Peyer's patch (tissue), 4 donors: ENCODE measurements around the gene DLX3. TPM values are rescaled to one million over a fixed set of nuclear protein-coding genes. Genes with fewer than 3 reads are reported as not detected.

Experiments
- DNase-seq, 3 donors: peaks; one replicate each; pipeline ENCODE4 v3.0.0-alpha.2; 2017 to 2019
- H3K27ac ChIP-seq, 4 donors: fragments of 200-600 bp; sonication (generic); one replicate each; pipeline ENCODE4 v1.5.1; 2016 to 2019
- H3K27me3 ChIP-seq, 2 donors: fragments of 200-600 bp; sonication (generic); one replicate each; pipeline ENCODE4 v1.5.1; 2019
- H3K36me3 ChIP-seq, 3 donors: fragments of 200-600 bp; sonication (generic); one replicate each; pipeline ENCODE4 v1.5.1; 2016 to 2019
- H3K4me1 ChIP-seq, 4 donors: fragments of 200-600 bp; sonication (generic); one replicate each; pipeline ENCODE4 v1.5.1; 2016 to 2019
- H3K4me3 ChIP-seq, 4 donors: fragments of 200-600 bp; sonication (generic); 1 replicate in 3 of 4; 2 replicates in 1 of 4; pipeline ENCODE4 v1.5.1; 2016 to 2019; ENCODE audit warnings: mild to moderate bottlenecking in 1 of 4
- H3K9me3 ChIP-seq, 4 donors: fragments of 200-600 bp; sonication (generic); one replicate each; pipeline ENCODE4 v1.5.1; 2016 to 2019; ENCODE audit warnings: mild to moderate bottlenecking in 1 of 4
- POLR2A ChIP-seq, 2 donors: fragments of 450-650 bp; IDR thresholded peaks; one replicate each; pipeline ENCODE4 v1.5.1; 2017; ENCODE audit warnings: antibody characterized with exemption in 2 of 2, mild to moderate bottlenecking in 2 of 2, moderate library complexity in 2 of 2
- total RNA-seq, 4 donors: library from RNA; depleted of rRNA; stranded (reverse); fragments of >200 nt; gene quantifications; one replicate each; pipeline ENCODE4 v1.1.0, GENCODE V29; 2016
- TF ChIP-seq, protein P1 (sequence below), 6 experiments: fragments of 450-650 bp in 4 of 6; fragments of 200-600 bp in 2 of 6; sonication (generic) in 1 of 6; IDR thresholded peaks; one replicate each; pipeline ENCODE4 v1.5.1; 2017 to 2019; ENCODE audit warnings: antibody characterized with exemption in 6 of 6, mild to moderate bottlenecking in 3 of 6, moderate library complexity in 1 of 6

The DLX3 gene
- total RNA-seq, 4 donors from 2014 or later: not detected

DNA sequence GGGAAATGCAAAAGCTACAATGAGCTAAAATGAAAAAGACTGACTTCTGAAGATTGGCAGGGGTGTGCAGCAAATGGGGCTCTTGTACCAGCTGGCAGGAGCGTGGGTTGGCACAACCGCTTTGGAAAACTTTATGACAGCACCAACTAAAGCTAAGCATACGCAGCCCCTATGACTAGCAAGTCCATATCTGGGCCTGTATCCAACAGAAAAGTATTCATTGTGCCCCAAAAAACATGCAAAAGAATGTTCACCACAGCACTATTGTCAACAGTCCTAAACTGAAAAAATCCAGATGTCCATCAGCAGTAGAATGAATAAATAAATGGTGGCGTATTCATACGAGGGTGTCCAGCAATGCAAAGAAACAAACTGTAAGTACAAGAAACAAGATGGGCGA lies 38.3 kb upstream of the DLX3 start:
- H3K36me3 ChIP-seq: no peaks in the 10 kb centered on the region
- no peaks in the 10 kb centered on the region for H3K27me3 ChIP-seq
- peak in 1 of 3 donors; percentile 13 for DNase-seq
- no peak overlapping the region for H3K27ac ChIP-seq
- no peak for TF ChIP-seq POLR2A (IDR thresholded peaks at IDR 0.05)
- TF ChIP-seq, protein P1, sequence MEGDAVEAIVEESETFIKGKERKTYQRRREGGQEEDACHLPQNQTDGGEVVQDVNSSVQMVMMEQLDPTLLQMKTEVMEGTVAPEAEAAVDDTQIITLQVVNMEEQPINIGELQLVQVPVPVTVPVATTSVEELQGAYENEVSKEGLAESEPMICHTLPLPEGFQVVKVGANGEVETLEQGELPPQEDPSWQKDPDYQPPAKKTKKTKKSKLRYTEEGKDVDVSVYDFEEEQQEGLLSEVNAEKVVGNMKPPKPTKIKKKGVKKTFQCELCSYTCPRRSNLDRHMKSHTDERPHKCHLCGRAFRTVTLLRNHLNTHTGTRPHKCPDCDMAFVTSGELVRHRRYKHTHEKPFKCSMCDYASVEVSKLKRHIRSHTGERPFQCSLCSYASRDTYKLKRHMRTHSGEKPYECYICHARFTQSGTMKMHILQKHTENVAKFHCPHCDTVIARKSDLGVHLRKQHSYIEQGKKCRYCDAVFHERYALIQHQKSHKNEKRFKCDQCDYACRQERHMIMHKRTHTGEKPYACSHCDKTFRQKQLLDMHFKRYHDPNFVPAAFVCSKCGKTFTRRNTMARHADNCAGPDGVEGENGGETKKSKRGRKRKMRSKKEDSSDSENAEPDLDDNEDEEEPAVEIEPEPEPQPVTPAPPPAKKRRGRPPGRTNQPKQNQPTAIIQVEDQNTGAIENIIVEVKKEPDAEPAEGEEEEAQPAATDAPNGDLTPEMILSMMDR (IDR thresholded peaks at IDR 0.05): no peak
- H3K9me3 ChIP-seq: no peaks in the 10 kb centered on the region
- peaks cover 0 to 29% (median 1%) of the 10 kb centered on the region in 4 donors for H3K4me1 ChIP-seq
- H3K4me3 ChIP-seq: no peak overlapping the region

DNA sequence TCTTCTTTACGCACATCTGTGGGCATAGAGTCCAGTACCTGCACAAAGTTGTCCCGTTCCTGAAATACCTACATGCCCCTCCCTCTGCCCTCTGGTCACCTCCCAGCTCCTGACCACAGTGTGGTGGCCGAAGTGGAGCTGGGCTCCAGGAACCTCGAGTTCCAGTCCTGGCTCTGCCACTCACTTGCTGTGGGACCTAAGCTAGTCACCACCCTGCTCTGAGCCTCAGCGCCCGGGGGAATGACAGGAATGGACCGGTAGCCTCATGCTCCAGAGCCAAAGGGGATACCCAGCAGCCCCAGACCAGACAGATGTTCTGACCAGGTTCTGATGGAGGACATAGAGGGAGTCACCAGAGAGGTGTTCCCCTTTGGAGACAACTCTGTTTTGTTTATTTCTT lies 34.2 kb upstream of the DLX3 start:
- peak in 1 of 3 donors; percentile 18 for DNase-seq
- Histone ChIP-seq H3K4me1 (peaks cover 0 to 5% (median 2%) of the 10 kb centered on the region in 4 donors), H3K27me3 (no peaks in the 10 kb centered on the region), H3K27ac (no peak overlapping the region), H3K9me3 (no peaks in the 10 kb centered on the region), H3K36me3 (no peaks in the 10 kb centered on the region), H3K4me3 (no peak overlapping the region)
- no peak for TF ChIP-seq POLR2A (IDR thresholded peaks at IDR 0.05)
- TF ChIP-seq, protein P1 (IDR thresholded peaks at IDR 0.05): no peak

DNA sequence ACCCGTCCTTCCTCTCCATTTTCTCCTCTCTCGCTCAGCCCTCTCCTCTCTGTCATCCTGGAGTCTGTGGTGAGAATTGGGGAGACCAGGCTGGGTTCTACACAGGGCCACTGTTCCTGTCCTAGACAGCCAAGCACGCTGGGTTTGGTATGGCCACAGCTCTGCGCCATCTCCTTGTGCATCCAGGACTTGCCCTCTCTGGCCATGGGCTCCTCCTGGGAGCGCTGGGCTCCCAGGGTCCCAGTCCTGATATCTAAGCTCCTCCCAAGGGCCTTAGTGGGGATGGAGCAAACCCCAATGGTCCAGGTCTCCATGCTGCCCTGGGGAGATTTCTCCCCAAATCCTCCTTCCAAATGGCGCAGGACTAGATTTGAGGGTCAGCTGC lies 33.7 kb upstream of the DLX3 start:
- no peak for DNase-seq
- Histone ChIP-seq H3K27me3 (no peaks in the 10 kb centered on the region), H3K36me3 (no peaks in the 10 kb centered on the region), H3K9me3 (no peaks in the 10 kb centered on the region), H3K4me3 (no peak overlapping the region), H3K27ac (no peak overlapping the region), H3K4me1 (peaks cover 0 to 5% (median 2%) of the 10 kb centered on the region in 4 donors)
- TF ChIP-seq, protein P1 (IDR thresholded peaks at IDR 0.05): no peak
- no peak for TF ChIP-seq POLR2A (IDR thresholded peaks at IDR 0.05)

DNA sequence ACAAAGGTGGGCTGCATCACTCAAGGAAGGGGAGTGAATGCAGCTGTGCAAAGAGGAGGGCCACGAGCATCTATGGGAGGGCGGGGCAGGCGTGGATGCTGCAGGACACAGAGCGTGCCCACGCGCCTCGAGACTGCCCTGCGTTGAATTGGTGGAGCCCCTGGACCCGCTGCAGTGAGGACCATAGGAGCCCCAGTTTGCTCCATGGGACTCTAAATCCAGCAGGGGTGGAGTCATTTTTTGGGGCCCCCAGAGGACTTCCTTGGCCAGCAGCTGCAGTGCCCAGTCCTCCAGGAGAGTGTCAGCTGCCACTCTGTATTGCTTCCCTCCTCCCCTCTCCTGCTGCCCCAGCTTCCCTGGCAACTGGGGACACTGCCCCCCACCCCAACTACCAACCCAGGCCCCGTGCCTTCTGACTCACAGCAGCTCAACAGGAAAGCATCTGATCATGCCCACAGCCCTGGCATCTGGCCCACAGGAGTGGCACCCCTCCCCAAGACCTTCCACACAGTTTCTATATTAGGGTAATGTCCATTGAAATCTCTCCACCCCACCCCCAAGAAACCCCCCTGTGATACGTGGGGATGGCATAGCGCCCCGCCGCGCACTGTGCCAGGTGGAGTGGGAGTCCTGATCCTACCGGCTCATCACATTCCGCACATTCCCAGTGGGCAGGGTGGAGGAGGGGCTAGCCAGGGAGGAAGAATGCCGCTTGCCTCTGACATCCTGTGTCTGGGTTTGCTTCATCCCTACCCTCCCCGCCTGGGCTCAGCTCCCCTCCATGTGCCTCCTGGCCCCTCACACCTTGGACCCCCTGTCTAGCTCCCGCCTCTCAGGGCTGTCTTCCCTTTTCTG lies 33.1 kb upstream of the DLX3 start:
- DNase-seq: peak in 1 of 3 donors; percentile 45
- Histone ChIP-seq H3K4me1 (peaks cover 0 to 5% (median 2%) of the 10 kb centered on the region in 4 donors), H3K36me3 (no peaks in the 10 kb centered on the region), H3K9me3 (no peaks in the 10 kb centered on the region), H3K27me3 (no peaks in the 10 kb centered on the region), H3K27ac (peak overlapping the region in 1 of 4 donors; percentile 30), H3K4me3 (no peak overlapping the region)
- no peak for TF ChIP-seq POLR2A (IDR thresholded peaks at IDR 0.05)
- TF ChIP-seq, protein P1 (IDR thresholded peaks at IDR 0.05): no peak

DNA sequence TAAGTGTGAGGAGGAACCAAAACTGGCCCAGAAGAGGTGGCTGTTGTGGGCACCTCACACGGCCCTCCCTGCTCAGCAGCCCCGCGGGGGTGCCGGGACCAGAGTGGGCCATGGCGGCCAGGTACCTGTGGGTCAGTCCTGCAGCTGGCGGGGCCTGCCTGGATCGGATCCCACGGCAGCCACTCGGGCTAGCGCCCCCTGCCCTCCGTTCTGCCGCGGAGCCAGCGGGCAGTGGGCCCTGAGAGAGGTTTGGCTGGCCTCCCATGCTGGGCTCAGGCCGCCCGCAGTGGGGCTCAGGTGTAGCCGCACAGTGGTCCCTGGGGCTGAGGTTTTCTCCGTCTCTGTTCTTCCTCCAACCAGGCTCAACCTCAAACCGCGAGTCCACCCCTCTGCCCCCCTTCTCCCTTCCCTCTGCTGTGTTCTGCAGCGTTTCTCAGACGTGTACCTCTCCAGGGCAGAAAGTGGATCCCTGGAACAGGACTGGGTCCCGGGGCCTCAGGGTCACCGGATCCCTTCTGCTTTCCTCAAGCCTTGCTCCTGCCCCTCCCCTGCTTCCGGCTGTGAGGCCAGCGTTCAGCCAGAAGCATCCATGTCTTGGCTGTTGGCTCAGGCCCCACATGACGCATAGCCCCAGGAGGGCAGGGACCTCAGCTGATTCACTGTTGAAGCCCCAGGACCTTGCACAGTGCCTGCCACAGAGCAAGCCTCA lies 32.3 kb upstream of the DLX3 start:
- Histone ChIP-seq H3K9me3 (no peaks in the 10 kb centered on the region), H3K4me1 (peaks cover 0 to 5% (median 2%) of the 10 kb centered on the region in 4 donors), H3K36me3 (no peaks in the 10 kb centered on the region), H3K27me3 (no peaks in the 10 kb centered on the region), H3K27ac (peak overlapping the region in 2 of 4 donors; percentile 30 to 33), H3K4me3 (peak overlapping the region in 1 of 4 donors; percentile 29)
- DNase-seq: peak in 1 of 3 donors; percentile 60
- no peak for TF ChIP-seq POLR2A (IDR thresholded peaks at IDR 0.05)
- TF ChIP-seq, protein P1 (IDR thresholded peaks at IDR 0.05): no peak
